ENCODE results near the gene SRSF8.
"Not testable (repeated sequence)": the region's sequence is repeated elsewhere in the genome, so short reads cannot be mapped to it uniquely, and the experiment has no call there.

Gene SRSF8

GRCh38 chr11:95066716-95067038 lies at the start of gene SRSF8:
Gene SRSF8 (plus strand): TSS chr11:95066919. CDS start chr11:95067227, 308 bp downstream.
- no peak for DNase-seq (ENCODE audit: low read depth in 2 of 2)

- not testable (repeated sequence) for DNase-seq (ENCODE audit: low read depth in 2 of 2)
Observed at GRCh38 chr11:95021468-95021867, 45.3 kb upstream of the SRSF8 start.

GRCh38 chr11:95024958-95025357 lies 41.8 kb upstream of the SRSF8 start, which contains the start of gene KDM4E:
Gene KDM4E (plus strand): TSS chr11:95025258. CDS start chr11:95025558, 300 bp downstream.
- no peak for DNase-seq (ENCODE audit: low read depth in 2 of 2)

- not testable (repeated sequence) for DNase-seq (ENCODE audit: low read depth in 2 of 2)
Observed at GRCh38 chr11:95025594-95025993, 41.1 kb upstream of the SRSF8 start.

GRCh38 chr11:95028357-95028756 lies 38.4 kb upstream of the SRSF8 start:
- DNase-seq (ENCODE audit: low read depth in 2 of 2), result no peak

GRCh38 chr11:95033051-95033450 lies 33.7 kb upstream of the SRSF8 start:
- DNase-seq (ENCODE audit: low read depth in 2 of 2), result no peak

- no peak for DNase-seq (ENCODE audit: low read depth in 2 of 2)
Observed at GRCh38 chr11:95035316-95035715, 31.4 kb upstream of the SRSF8 start.

- DNase-seq (ENCODE audit: low read depth in 2 of 2), result not testable (repeated sequence)
Observed at GRCh38 chr11:95037356-95038035, 29.2 kb upstream of the SRSF8 start.

GRCh38 chr11:95042239-95042638 lies 24.5 kb upstream of the SRSF8 start:
- no peak for DNase-seq (ENCODE audit: low read depth in 2 of 2)

GRCh38 chr11:95042906-95043305 lies 23.8 kb upstream of the SRSF8 start:
- no peak for DNase-seq (ENCODE audit: low read depth in 2 of 2)

GRCh38 chr11:95044010-95044409 lies 22.7 kb upstream of the SRSF8 start:
- no peak for DNase-seq (ENCODE audit: low read depth in 2 of 2)

GRCh38 chr11:95045812-95046211 lies 20.9 kb upstream of the SRSF8 start:
- DNase-seq (ENCODE audit: low read depth in 2 of 2), result no peak

GRCh38 chr11:95049122-95049521 lies 17.6 kb upstream of the SRSF8 start, which contains the start of gene KDM4F:
Gene KDM4F (plus strand): TSS chr11:95049422.
- not testable (repeated sequence) for DNase-seq (ENCODE audit: low read depth in 2 of 2)

- no peak for DNase-seq (ENCODE audit: low read depth in 2 of 2)
Observed at GRCh38 chr11:95050595-95051202, 16.0 kb upstream of the SRSF8 start.

- DNase-seq (ENCODE audit: low read depth in 2 of 2), result no peak
Observed at GRCh38 chr11:95054356-95054755, 12.4 kb upstream of the SRSF8 start.

GRCh38 chr11:95055283-95055897 lies 11.3 kb upstream of the SRSF8 start:
- no peak for DNase-seq (ENCODE audit: low read depth in 2 of 2)

- no peak for DNase-seq (ENCODE audit: low read depth in 2 of 2)
Observed at GRCh38 chr11:95057959-95058358, 8.8 kb upstream of the SRSF8 start.

GRCh38 chr11:95058621-95059020 lies 8.1 kb upstream of the SRSF8 start:
- DNase-seq (ENCODE audit: low read depth in 2 of 2), result no peak

- no peak for DNase-seq (ENCODE audit: low read depth in 2 of 2)
Observed at GRCh38 chr11:95059046-95059445, 7.7 kb upstream of the SRSF8 start.

GRCh38 chr11:95065336-95065735 lies 1.4 kb upstream of the SRSF8 start:
- no peak for DNase-seq (ENCODE audit: low read depth in 2 of 2)

- peak; percentile 37 to 48 for DNase-seq (ENCODE audit: low read depth in 2 of 2)
Observed at GRCh38 chr11:95067039-95067840, 521 bp downstream of the SRSF8 start.

- no peak for DNase-seq (ENCODE audit: low read depth in 2 of 2)
Observed at GRCh38 chr11:95067841-95068219, 1.1 kb downstream of the SRSF8 start.
